GM19467 (cell line): Measurements from ENCODE around the gene ROBO1.
"Not testable (repeated sequence)": the region's sequence is repeated elsewhere in the genome, so short reads cannot be mapped to it uniquely, and the experiment has no call there.

Experiments
- ATAC-seq: cut with Tn5 transposase; IDR thresholded peaks from one replicate; pipeline ENCODE4 v1.9.1; 2021; ENCODE audit warnings: mild to moderate bottlenecking, moderate library complexity; ENCODE audit not compliant: unreplicated experiment

The ROBO1 gene

GRCh38 chr3:79555655-79556054, 212.1 kb downstream of the ROBO1 start:
- ATAC-seq, result no peak

GRCh38 chr3:79551997-79552396, 215.8 kb downstream of the ROBO1 start:
- no peak for ATAC-seq

GRCh38 chr3:79551321-79551892, 216.4 kb downstream of the ROBO1 start:
- no peak for ATAC-seq

GRCh38 chr3:79543218-79543982, 224.4 kb downstream of the ROBO1 start:
- ATAC-seq, result no peak

- ATAC-seq, result no peak
Measured at GRCh38 chr3:79534727-79535126, 233.1 kb downstream of the ROBO1 start.

GRCh38 chr3:79531566-79532295, 236.1 kb downstream of the ROBO1 start:
- no peak for ATAC-seq

GRCh38 chr3:79521221-79521848, 246.5 kb downstream of the ROBO1 start:
- peak; percentile 67 for ATAC-seq

- ATAC-seq, result no peak
Measured at GRCh38 chr3:79517766-79518413, 249.9 kb downstream of the ROBO1 start.

GRCh38 chr3:79516795-79517194, 251.0 kb downstream of the ROBO1 start:
- ATAC-seq, result no peak

GRCh38 chr3:79515072-79515471, 252.7 kb downstream of the ROBO1 start:
- no peak for ATAC-seq

- no peak for ATAC-seq
Measured at GRCh38 chr3:79514069-79514468, 253.7 kb downstream of the ROBO1 start.

- ATAC-seq, result no peak
Measured at GRCh38 chr3:79506751-79507150, 261.0 kb downstream of the ROBO1 start.

- ATAC-seq, result not testable (repeated sequence)
Measured at GRCh38 chr3:79502216-79502681, 265.5 kb downstream of the ROBO1 start.

- no peak for ATAC-seq
Measured at GRCh38 chr3:79497447-79498111, 270.2 kb downstream of the ROBO1 start.

- no peak for ATAC-seq
Measured at GRCh38 chr3:79491029-79491641, 276.7 kb downstream of the ROBO1 start.

- no peak for ATAC-seq
Measured at GRCh38 chr3:79490165-79491028, 277.4 kb downstream of the ROBO1 start.

- no peak for ATAC-seq
Measured at GRCh38 chr3:79488407-79488806, 279.4 kb downstream of the ROBO1 start.

- ATAC-seq, result no peak
Measured at GRCh38 chr3:79480746-79481145, 287.1 kb downstream of the ROBO1 start.

- no peak for ATAC-seq
Measured at GRCh38 chr3:79478620-79479019, 289.2 kb downstream of the ROBO1 start.
